GM13977 (cell line): Measurements from ENCODE around the gene ANKH.

Experiments
- DNase-seq: peaks from one replicate; pipeline ENCODE4 v3.0.0; 2012; ENCODE audit warnings: low spot score
- in situ Hi-C: fragments of 300-500 bp; cut with MboI; formaldehyde crosslinking; loops from one replicate; pipeline ENCODE4 v1.12.0; 2022; ENCODE audit warnings: low sequenced_read_pairs, low pct_unique_long_range_greater_than_20kb, mixed read lengths, inconsistent platforms; ENCODE audit not compliant: unreplicated experiment
- TF ChIP-seq, protein P1 (sequence below): IDR thresholded peaks from 2 replicates; pipeline ENCODE4 v1.5.1; 2012; ENCODE audit warnings: mild to moderate bottlenecking, control low read depth; ENCODE audit not compliant: insufficient read depth; ENCODE audit errors: extremely low read depth, missing control alignments

The ANKH gene

DNA sequence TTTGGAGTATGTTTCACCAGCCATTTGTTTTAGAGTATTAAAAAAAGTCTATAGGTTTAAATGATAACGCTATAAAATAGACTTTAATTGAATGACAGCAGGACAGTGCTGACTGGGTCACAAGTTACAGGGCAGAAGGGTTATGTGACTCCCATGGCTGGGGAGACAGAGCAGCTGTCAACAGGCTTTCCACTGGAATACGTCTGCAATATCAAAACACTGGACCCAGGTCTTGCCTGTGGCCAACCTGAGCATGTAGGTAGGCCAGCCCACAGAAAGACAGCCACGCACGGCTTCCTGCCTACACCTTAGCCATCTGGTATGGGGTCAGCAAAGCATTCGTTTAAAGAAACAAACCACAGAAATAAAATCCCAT lies 126.4 kb downstream of the ANKH start:
- no peak for DNase-seq
- in situ Hi-C loops, result no loop called here
- TF ChIP-seq, protein P1, sequence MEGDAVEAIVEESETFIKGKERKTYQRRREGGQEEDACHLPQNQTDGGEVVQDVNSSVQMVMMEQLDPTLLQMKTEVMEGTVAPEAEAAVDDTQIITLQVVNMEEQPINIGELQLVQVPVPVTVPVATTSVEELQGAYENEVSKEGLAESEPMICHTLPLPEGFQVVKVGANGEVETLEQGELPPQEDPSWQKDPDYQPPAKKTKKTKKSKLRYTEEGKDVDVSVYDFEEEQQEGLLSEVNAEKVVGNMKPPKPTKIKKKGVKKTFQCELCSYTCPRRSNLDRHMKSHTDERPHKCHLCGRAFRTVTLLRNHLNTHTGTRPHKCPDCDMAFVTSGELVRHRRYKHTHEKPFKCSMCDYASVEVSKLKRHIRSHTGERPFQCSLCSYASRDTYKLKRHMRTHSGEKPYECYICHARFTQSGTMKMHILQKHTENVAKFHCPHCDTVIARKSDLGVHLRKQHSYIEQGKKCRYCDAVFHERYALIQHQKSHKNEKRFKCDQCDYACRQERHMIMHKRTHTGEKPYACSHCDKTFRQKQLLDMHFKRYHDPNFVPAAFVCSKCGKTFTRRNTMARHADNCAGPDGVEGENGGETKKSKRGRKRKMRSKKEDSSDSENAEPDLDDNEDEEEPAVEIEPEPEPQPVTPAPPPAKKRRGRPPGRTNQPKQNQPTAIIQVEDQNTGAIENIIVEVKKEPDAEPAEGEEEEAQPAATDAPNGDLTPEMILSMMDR, result no peak

GRCh38 chr5:14744296-14745187 lies 127.0 kb downstream of the ANKH start:
- DNase-seq, result peak; percentile 63
- in situ Hi-C loops, result no loop called here
- TF ChIP-seq, protein P1, result no peak

DNA sequence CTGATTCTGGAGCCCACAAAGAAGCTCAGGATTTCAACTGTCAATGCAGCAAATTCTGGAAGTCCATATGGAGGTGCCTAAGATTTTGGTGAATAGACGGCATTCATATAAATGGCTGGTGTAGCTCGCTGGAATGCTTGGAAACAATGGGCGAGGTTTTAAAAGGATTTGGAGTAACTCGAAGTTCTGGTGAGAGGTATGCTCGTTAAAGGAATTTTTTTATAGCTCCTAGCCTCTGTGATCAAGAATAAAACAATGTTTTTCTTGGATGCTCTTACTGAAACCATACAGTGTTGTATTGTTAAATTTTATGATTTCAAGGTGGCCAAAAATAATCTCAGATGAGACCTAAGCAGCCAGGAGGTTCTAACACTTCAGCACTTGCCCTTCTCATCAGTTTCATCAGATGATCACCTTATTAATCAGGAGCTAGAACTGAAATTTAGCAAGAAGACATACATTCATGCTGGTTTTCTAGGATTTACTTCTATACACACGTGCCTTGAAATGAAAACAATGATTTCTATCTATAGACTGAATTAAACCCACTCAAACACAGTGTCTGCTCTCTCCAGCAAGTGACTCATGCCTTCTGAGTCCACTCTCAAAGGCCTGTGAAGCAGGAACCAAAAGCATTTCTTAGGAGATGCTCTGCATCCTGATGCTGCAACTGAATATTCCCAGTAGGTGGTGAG lies 127.8 kb downstream of the ANKH start:
- in situ Hi-C loops, result no loop called here
- TF ChIP-seq, protein P1, result no peak
- no peak for DNase-seq

- no peak for DNase-seq
- in situ Hi-C loops, result no loop called here
- TF ChIP-seq, protein P1, result no peak
Measured at GRCh38 chr5:14742498-14742897, 129.1 kb downstream of the ANKH start.

GRCh38 chr5:14741801-14742440 lies 129.7 kb downstream of the ANKH start:
- in situ Hi-C loops, result no loop called here
- no peak for DNase-seq

DNA sequence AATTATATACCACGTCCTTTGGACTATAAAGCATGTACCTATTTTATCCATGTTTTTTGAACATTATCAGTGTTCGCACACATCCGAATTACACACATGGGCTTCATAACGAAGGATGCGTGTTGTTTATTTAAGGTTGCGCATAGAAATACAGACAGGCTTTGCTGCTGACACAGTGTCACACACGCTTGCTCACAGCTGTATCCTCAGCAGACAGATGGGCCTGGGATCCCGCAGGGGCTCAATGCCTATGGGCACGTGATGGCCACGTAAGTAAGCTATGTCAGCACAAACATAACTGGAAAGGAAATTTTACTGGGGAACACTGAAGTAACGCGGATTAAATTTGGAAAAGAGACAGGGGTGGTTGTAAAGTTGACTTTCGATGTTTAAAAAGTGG lies 130.4 kb downstream of the ANKH start:
- no peak for DNase-seq
- in situ Hi-C loops, result no loop called here
- TF ChIP-seq, protein P1, result no peak

More at GRCh38 chr5:14741801-14742440, 129.7 kb downstream of the ANKH start:
- TF ChIP-seq, protein P1, result no peak
